Endometrial microvascular endothelial cells (primary cell): ENCODE measurements around the gene C10orf105. TPM values are rescaled to one million over a fixed set of nuclear protein-coding genes. Genes with fewer than 3 reads are reported as not detected.

ENCODE experiments used
- in situ Hi-C: cut with HindIII; loops from 2 replicates; pipeline ENCODE4 v1.10.0; 2017; ENCODE audit warnings: low sequenced_read_pairs, low pct_unique_long_range_greater_than_20kb; ENCODE audit errors: inconsistent ontology term
- total RNA-seq: library from RNA; depleted of rRNA; stranded (reverse); fragments of >200 nt; gene quantifications from one replicate; pipeline ENCODE4 v1.2.3, GENCODE V29; 2015; ENCODE audit errors: inconsistent ontology term

The C10orf105 gene
- total RNA-seq, 1 donor from 2014 or later, result not detected

DNA sequence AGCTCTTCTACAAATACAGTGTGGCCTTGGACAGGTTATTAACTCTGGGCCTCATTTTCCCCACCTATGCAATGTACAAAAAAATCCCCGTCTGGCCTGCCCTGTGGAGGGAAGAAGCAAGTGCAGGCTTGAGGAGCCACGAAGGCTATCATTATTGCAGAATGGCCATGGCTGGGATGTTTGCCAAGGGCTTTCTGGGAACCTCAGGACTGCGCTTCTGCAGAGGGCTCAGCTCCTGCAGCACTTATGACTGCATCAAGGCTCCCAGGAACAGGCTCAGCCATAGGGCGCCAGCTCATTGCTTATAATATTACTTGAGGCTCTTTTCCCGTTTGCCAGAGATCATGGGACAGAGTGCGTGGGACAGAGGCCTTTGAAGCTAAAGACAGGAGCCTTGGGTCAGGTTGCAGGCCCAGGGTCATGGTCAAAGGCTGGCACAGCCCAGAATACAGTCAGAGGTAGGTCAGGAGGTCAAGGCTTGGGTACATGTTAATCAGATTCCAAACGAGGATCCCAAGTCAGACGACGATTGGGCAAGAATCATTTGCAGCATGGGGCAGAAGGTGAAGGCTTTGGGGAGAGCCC lies 20.6 kb upstream of the C10orf105 start:
- in situ Hi-C loops, result no loop called here

DNA sequence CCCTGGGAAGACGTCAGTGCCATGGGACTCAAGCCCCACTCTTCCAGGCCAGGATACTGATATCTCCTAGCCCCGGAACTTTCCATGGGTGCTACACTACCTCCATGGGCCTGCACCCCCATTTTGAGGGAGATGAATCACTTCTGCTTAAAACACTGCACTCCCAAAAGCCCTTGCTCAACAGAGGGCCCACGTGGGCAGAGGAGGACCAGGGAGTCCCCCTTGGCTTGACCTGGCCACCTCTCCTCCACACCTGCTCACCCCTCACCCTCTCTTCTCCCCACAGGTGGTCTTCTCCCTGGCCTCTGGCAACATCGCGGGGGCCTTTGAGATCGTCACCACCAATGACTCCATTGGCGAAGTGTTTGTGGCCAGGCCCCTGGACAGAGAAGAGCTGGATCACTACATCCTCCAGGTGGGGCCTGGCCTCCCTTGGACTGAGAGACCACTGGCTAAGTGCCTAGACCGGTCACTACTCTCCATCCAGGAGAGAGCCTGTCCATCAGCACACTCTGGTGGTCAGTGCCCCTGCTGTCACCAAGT lies 19.9 kb upstream of the C10orf105 start:
- in situ Hi-C loops, result no loop called here

DNA sequence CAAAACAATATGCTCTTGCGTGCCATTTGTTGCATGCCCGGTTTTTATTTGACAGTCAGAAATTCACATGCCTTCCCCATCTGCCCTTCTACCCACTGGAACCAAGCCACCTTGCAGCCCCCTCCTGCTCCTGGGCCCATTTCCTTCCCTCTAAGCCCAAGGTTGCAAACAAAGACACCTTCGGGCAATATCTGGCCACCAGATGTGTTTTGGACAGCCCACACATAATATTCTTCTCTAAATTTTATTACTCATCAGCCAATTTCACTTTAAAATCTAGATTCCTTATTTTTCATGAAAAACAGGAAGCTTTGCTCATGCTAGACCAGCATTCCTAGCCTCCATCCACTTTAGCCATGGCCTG lies 18.2 kb upstream of the C10orf105 start:
- in situ Hi-C loops, result no loop called here

DNA sequence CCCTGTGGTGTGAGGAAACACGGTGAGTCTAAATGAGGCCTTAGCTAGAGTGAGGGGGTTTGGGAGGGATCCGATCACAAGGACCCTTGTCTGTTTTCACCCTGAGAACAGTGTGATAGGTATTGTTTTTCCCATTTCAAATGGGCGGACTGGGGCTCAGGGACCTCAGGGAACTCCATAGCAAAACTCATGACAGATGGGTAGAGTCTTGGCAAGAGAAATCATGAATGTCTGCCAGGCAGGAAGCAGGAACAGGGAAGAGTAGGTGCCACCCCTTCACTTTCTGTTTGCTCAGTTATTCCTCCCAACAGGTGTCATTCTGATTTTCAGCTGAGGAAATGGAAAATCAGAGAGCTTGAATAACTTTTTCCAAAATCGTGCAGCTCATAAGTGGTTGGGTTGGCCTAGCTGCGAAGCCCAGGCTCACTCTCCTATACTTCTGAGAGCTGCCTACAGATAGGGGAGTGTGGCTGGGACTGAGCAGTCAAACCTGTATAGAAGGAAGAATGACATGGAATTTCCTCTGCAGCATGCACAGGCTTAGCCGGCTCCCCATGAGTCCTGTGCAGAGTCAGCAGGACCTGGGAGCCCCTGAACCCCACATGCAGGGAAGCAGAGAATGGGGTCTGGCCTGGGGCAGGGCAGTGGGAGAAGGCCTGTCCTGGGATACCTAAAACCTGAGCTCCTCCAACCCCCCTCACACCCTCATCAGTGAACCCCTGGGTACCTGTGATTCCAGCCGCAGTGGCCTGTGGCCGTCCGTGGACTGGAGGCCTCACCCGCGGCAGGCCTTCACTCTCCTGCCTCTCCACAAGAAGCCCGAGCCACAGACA lies 17.6 kb upstream of the C10orf105 start:
- in situ Hi-C loops, result no loop called here

DNA sequence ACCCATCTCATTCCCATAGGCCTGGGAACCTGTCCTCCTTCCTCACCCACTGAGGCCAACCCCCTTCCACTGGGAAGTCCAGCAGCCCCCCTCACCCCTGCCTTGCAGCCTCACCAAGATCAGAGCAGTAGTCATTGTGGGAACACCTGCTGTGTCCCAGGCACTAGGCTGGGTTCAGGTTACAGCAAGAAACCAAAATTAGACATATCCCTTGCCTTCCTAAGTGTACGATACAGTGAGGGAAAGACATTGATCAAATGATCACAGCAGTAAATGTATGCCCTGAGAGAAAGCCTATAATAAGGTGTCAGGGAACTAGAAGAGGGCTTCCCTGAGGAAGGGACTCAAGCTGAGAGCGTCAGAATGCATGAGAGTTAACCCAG lies 17.0 kb upstream of the C10orf105 start:
- in situ Hi-C loops, result no loop called here

DNA sequence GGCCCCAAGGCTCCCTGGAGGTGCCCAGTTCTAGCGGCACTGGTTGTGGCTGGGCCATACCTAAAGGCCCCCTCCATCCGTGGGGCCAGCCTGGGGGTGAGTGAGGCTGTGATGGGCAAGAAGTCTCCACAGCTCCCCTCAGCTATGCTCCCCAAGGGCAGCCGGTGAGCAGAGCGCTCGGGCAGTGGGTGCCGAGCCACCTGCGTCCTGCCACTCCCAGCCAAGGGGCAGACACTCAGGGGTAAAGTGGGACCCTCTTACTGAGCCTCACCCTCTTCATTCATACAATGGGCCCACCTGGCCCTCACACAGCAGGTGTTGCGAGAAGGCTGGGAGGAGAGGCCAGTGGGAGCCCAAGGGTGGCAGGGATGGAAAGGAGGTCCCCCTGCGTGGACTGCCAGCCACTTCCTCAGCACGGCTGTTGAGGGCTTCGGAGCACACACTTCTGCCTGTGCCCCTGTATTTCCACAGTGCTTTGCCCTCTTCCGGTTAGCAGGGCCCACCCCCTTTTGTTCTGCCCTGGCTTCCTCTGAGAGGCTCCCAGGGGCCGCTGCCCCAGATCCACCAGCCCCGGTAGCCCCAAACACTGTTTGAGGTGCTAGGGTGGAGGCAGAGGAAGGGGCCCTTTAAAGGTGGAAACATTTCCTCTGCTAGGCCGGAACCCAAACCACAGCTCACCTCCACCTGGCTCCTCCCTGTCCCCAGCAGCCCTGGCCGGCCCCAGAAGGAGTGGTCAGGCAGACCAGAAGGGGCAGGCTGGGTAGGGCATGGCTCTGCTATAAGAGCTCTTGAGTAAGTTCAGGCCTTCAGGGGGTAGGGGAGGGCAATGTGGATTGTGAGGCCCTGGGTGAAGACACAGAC lies 16.4 kb upstream of the C10orf105 start:
- in situ Hi-C loops, result no loop called here

DNA sequence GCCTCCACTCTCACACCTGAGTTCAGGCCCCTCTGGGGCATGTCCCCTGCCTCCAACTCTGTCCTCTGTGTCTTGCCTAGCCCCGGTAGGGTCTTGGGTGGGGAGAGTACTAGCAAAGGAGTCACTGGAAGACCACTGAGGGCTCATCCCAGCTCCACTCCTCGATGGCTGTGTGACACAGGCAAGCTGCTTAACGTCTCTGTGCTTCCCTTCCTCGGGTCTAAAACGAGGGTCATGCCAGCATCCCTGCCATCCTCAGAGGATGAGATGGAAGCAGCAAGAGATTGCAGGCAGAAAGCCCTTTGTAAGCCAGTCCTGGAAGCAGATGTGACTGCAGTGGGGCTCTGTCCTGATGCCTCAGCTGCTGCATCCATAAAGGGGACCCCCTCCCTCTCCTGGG lies 15.2 kb upstream of the C10orf105 start:
- in situ Hi-C loops, result no loop called here

DNA sequence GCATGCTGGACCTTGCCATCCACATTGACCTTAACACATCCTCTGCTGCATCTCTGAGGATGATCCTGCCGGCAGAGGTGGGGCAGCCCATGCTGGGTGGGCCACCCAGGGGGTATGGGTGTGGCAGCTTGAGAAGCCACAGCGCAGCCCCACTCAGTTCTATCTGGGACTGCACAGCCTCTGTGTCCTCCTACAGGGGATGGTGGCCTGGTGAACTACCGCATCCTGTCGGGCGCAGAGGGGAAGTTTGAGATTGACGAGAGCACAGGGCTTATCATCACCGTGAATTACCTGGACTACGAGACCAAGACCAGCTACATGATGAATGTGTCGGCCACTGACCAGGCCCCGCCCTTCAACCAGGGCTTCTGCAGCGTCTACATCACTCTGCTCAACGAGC lies 12.2 kb upstream of the C10orf105 start:
- in situ Hi-C loops, result no loop called here

DNA sequence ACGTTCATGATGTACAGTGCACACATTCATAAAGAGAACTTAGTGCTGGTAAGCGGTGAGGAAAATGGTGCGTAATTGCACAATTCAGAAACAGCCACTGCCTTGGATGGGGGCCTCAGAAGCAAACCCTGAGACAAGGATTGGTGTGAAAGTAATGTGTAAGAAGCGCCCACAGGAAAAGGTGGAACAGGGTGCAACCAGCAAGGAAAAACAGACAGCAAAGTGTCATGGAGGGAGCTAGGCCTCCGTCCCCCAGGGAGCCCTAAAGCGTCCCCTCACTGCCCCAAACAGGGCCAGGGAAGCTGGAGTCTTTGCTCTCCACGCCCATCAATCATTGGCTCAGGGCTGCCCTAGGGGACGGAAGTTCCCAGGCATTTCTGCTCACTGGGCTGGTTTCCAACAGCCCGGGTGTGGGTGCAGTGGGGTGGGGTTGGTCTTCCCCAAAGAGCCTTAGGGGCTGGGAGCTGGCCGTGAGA lies 9.6 kb upstream of the C10orf105 start:
- in situ Hi-C loops, result no loop called here

DNA sequence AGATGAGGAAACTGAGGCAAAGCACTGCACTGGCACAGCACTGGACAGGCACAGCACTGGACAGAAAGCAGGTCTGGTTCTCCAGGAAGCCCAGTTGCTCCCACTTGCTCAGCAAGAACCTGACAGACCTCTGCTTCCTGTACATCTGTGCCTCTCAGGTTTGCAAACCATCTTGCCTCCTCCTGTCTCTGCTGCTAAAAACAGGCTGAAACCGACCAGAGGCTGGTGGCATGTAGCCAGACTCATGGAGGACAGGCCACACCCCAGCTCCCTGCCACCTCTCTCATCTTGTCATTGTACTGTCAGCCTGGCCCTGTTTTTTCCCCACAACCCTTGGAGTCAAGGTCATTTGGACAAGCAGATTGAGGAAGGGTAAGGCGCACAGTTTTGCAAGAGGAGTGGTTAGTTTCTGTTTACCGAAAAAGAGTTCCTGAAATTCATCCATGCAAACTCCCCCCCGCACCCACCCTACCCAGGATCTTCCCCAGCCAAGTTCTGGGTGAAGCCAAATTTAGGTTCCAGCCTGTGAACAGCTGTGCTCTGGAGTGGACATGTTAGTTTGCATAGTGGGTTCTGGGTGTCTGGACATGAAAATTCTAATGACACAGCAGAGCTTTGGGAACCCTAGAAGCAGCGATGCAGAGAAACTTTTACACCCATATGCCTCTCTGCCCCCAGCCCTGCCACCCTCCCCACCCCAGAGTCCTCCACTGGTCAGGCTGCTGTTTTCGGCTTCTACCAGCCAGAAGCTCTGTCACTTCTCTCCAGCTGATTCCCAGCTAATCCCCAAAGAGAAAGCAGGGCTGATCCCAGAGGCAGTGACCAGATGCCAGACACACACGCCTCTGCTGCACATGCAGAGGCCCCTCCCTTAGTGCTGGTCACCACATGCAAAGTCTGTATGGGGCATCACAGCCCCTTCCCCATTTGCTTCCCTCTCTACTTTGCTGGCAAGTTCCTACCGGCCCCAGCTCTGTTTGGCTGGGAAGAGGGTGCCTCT lies 8.5 kb upstream of the C10orf105 start:
- in situ Hi-C loops, result no loop called here

DNA sequence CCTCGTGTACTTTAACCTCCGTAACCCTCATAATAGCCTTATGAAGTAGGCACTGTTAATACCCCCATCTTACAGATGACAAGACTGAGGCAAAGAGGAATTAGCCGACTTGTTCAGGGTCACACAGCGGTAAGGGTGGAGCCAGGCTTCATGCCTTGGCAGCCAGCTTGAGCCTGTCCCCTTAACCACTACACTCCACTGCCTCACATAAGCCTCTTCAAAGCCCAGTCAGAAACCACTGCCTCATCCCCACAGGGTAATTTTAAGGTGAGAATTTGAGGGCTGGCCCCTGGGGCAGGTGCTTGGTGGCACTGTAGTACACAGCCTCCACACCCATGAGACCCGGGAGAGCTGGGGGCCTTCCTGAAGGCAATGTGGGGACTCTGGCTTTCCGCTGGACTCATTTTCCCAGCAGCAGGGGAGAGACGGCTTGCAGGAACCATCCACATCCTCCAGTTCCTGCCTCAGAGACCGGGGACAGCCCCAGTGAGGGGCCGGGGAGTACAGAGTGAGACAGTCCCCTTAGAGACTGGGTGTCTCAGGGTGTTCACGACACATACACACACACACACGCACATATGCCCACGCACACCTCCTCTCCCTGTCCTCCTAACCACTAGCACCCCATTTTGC lies 7.6 kb upstream of the C10orf105 start:
- in situ Hi-C loops, result no loop called here

DNA sequence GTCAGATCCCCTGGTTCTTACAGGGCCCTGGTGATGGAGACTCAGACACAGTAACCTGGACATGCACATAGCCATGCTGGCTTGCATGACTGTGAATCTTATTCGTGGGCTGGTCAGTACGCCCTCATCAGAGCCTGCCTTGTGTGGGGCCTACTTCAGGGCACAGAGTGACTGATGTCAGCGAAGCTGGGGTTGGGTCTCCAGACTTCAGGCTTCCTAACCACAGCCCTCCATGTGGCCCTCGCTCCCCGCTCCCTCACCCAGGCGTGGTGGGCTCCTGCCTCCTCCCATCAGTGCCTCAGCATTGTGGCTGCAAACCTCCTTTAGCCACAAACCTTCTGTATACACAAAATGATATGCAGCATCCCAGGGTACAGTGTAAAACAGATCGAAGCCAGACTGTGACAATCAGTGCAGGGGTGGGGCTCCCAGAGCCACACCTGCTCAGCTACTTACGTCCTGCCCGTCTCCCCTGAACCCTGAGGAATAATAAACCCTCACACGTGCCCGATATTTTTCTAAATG lies 7.1 kb upstream of the C10orf105 start:
- in situ Hi-C loops, result no loop called here

DNA sequence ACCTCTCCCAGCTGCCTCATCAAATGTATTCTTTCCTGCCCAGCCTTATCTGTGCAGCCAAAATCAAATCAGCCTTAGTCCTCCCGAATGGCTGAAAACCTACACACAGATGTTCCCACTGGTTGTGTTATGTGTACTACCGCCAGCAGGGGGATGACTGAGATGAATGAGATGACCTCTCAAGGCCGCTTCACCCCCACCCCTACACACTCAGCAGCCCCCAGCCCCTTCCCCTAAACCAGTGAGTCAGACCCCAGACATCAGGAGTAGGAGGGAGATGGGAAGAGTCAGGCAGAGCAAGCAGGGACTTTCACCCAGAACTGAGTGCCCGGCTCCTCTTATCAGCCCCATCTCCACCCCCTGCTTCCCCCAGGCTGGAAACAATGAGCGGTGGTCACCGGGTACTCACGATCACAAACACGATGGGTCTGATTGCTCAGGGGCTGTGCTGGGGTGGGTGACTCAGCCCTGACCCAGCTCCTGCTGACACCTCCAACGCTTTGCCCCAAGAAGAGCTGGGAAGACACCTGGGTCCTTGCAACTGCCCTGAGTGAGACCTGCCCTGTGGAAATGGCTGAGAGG lies 6.5 kb upstream of the C10orf105 start:
- in situ Hi-C loops, result no loop called here

DNA sequence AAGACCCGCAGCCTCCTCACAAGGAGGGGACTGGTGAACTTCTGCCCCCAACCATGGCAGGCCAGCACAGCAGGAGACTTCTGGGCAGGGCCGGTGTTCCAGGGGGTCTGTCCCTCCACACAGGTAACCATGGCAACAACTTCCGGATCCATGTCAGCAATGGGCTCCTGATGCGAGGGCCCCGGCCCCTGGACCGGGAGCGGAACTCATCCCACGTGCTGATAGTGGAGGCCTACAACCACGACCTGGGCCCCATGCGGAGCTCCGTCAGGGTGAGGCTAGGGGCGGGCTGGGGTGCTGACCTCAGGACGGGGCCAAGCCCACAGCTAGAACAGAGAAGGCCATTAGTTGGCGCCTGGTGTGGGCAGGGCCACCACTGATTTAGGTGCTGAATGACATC lies 5.7 kb upstream of the C10orf105 start:
- in situ Hi-C loops, result no loop called here

DNA sequence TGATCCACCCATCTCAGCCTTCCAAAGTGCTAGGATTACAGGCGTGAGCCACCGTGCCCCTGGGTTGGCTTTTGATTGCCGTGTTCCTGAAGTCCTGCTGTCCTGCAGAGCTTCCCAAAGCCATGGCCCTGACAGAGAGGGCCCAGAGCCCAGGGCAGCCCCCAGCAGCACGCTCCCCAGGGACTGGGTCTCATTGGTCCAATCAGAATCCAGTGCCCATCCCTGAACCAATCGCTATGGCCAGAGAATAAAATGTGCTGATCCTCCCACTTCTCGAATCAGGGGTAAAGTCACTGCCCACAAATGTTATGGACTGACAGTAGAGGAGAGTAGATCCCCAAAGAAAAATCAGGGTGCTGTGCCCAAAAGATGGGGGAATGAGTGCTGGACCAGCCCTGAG lies 5.0 kb upstream of the C10orf105 start:
- in situ Hi-C loops, result no loop called here

DNA sequence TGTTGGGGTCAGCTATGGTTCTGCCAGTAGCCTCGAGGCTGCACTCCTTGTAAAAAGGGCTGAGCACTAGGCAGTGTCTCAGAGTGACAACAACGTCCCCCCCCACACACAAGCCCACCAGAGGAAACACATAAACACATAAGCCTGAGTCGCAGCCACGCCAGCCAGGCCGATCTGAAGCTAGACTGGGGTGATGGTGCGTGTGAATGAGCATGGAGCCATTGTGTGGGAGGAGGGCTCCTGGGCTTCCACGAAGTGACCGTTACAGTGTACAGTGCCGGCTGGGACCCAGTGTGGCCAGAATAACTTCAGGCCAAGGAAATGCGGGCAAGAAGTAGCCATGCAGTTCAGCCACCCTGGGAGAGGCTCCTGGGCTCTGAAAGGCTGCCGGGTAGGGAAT lies 3.7 kb upstream of the C10orf105 start:
- in situ Hi-C loops, result no loop called here

DNA sequence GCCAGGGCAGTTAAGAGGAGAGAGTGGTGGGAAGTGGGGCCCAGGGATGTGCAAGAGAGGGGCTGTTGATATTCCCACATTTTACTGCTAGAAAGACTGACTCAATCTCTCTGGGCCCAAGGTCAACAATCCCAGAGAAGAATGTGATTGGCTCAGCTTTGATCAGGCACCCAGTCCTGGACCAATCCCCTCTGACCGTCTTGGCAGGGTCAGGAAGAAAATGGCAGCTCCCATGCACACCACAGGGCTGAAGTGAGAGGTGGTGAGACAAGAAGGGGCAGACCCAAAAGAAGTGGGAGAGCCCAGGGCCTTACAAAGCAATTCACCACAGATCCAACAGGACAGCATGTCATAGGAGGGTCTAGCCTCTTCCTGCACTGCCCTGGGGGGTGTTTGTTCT lies 3.3 kb upstream of the C10orf105 start:
- in situ Hi-C loops, result no loop called here
